Suppressor macrophage treated with lipopolysaccharide for 1 hour (primary cell): ENCODE data around the gene ARHGEF28.

Experiments used
- DNase-seq, 3 donors: peaks; one replicate each; pipeline ENCODE4 v3.0.0-alpha.2; 2020 to 2022

Gene ARHGEF28

DNA sequence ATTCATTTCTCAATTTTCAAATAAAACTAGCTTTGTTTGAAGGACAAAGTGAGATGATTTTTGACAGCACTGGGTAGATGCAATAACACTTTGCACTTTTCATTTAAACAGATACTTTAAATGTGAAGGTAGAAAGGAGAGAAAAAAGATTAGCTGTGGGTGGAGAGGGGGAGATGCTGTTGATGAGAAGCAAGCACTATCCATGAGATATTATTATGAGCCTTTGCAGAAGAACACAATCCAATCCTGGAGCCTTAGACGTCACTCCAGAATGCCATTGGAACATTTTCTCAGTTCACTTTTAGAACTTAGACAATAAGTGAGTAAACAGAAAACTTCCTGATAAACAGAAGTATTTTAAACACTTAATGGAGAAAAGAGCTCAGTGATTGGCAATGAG, 351.1 kb downstream of the ARHGEF28 start:
- DNase-seq: no peak

DNA sequence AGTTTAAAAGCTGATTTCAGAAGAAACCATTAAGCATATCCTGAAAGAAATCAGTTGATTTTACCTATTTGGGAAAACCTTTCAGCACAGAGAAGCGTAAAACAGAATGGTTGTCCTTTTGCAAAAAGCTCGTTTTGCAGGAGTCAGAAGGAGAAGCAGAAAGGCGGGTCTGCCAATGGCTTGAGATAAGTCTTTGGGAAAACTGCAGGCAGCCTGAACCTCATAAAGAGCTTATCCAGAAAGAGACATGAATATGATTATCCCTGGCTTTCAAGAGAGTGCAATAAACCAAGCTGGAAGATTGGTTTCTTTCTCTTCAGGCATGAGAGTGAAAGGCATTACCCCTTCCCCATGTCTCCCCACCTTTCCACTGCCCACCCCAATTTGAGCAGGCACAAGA, 353.3 kb downstream of the ARHGEF28 start:
- no peak for DNase-seq

- no peak for DNase-seq
Observed at GRCh38 chr5:73981704-73982103, 355.7 kb downstream of the ARHGEF28 start.

DNA sequence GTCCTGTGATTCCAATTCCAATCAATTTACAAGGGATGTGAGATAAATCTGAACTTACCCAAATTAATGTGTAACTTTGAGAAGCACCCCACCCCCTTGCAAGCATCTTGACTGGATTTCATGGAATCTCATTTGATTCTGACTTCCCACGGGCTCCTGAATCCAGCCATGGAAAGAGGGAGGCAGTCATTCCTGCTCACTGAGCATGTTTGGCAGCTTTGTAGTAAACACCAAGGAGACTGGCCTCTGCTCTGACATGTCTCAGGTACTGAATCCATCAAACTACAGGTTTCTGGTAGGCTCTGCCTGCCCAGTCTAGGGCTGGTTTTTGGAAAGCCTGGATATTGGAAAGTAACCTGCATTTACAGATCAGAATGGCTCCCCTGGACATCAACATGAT, 357.6 kb downstream of the ARHGEF28 start:
- no peak for DNase-seq

GRCh38 chr5:73985145-73985544, 359.1 kb downstream of the ARHGEF28 start:
- DNase-seq: no peak

- DNase-seq: no peak
Observed at GRCh38 chr5:73986729-73987128, 360.7 kb downstream of the ARHGEF28 start.

GRCh38 chr5:73987915-73988314, 361.9 kb downstream of the ARHGEF28 start:
- DNase-seq: no peak

DNA sequence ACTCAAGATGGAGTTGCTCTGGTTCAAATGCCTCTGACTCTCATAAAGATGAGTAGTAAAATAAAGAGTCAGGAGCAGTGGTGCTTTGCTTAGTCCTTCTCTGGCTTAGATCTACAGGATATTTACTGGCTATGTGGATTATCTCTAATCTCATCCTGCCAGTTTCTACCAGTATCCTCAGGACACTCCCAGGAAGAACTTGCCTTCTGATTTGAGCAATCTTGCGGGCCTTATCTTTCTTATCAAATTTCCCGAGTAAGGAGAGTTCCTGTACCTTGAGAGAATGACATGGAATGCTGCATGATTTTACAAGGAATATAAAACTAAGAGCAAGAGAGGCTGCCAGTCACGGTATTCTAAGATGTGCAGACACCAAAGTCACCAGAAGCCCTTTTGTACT, 364.0 kb downstream of the ARHGEF28 start:
- no peak for DNase-seq
